PC-3 (cell line): ENCODE measurements around the gene UMODL1. TPM values are rescaled to one million over a fixed set of nuclear protein-coding genes. Genes with fewer than 3 reads are reported as not detected.

Source experiments
- ATAC-seq: fragments of 200-7000 bp; cut with Tn5 transposase; 2 replicates; pipeline ENCODE4 v1.9.1; 2020; ENCODE audit warnings: mild to moderate bottlenecking, moderate library complexity
- BruUV-seq: library from RNA; stranded (reverse); fragments of 400-500 nt; replicated peaks from 2 replicates; lab custom pipeline; 2021; lab: Mats Ljungman, UMichigan
- CTCF ChIA-PET: fragments of 300-600 bp; sonication (Branson Sonifier 250); formaldehyde crosslinking; loops from one replicate; lab custom pipeline; 2022; ENCODE audit warnings: antibody characterized with exemption; lab: Charles Lee
- POLR2A ChIA-PET: fragments of 300-600 bp; sonication (Branson Sonifier 250); formaldehyde crosslinking; loops from one replicate; lab custom pipeline; 2022; ENCODE audit warnings: antibody characterized with exemption; ENCODE audit not compliant: unreplicated experiment; lab: Charles Lee
- DNase-seq: peaks from one replicate; pipeline ENCODE4 v3.0.0-alpha.2; 2015
- H2AFZ ChIP-seq: fragments of 300-600 bp; sonication (generic); 2 replicates; pipeline ENCODE4 v1.6.0; 2016; ENCODE audit warnings: antibody characterized with exemption, low read length
- H3F3A ChIP-seq: fragments of 300-600 bp; sonication (generic); one replicate; pipeline ENCODE4 v1.6.0; 2017; ENCODE audit warnings: antibody characterized with exemption, low read length, control low read depth, mild to moderate bottlenecking; ENCODE audit not compliant: unreplicated experiment
- H3K27ac ChIP-seq: fragments of 300-600 bp; sonication (generic); 2 replicates; pipeline ENCODE4 v1.5.1; 2016; ENCODE audit warnings: mild to moderate bottlenecking, low read length
- H3K27me3 ChIP-seq: fragments of 300-600 bp; sonication (generic); 2 replicates; pipeline ENCODE4 v1.6.1; 2016; ENCODE audit warnings: low read length, mixed read lengths
- H3K36me3 ChIP-seq: fragments of 300-600 bp; sonication (generic); 2 replicates; pipeline ENCODE4 v1.6.1; 2016; ENCODE audit warnings: low read depth, mixed run types, low read length, mixed read lengths
- H3K4me1 ChIP-seq: fragments of 300-600 bp; sonication (generic); 2 replicates; pipeline ENCODE4 v1.5.1; 2016; ENCODE audit warnings: low read length; ENCODE audit not compliant: insufficient read depth
- H3K4me2 ChIP-seq: fragments of 300-600 bp; sonication (generic); 2 replicates; pipeline ENCODE4 v1.6.0; 2016; ENCODE audit warnings: low read length
- H3K4me3 ChIP-seq: fragments of 300-600 bp; sonication (generic); 2 replicates; pipeline ENCODE4 v1.5.1; 2016; ENCODE audit warnings: mild to moderate bottlenecking, low read length, mixed read lengths
- H3K79me2 ChIP-seq: fragments of 300-600 bp; sonication (generic); 2 replicates; pipeline ENCODE4 v1.6.1; 2017; ENCODE audit warnings: low read length, mixed read lengths
- H3K9ac ChIP-seq: fragments of 300-600 bp; sonication (generic); 2 replicates; pipeline ENCODE4 v1.6.0; 2016; ENCODE audit warnings: mild to moderate bottlenecking, low read length
- H3K9me2 ChIP-seq: fragments of 300-600 bp; sonication (generic); replicated peaks from 2 replicates; pipeline ENCODE4 v1.6.1; 2016; ENCODE audit warnings: mixed run types, low read length, mixed read lengths
- H3K9me3 ChIP-seq: fragments of 300-600 bp; sonication (generic); 2 replicates; pipeline ENCODE4 v1.6.1; 2016; ENCODE audit warnings: low read length, mixed read lengths
- H4K20me1 ChIP-seq: fragments of 300-600 bp; sonication (generic); 2 replicates; pipeline ENCODE4 v1.6.1; 2016; ENCODE audit warnings: low read length, mixed read lengths
- EZH2 ChIP-seq: fragments of 300-600 bp; sonication (generic); IDR thresholded peaks from one replicate; pipeline ENCODE4 v1.6.1; 2017; ENCODE audit warnings: antibody characterized with exemption, mild to moderate bottlenecking, low read length; ENCODE audit not compliant: unreplicated experiment
- EZH2phosphoT487 ChIP-seq: fragments of 300-600 bp; sonication (generic); IDR thresholded peaks from 2 replicates; pipeline ENCODE4 v1.6.1; 2018; ENCODE audit warnings: mild to moderate bottlenecking, antibody characterized with exemption, low read length, borderline replicate concordance
- intact Hi-C: fragments of 100-400 bp; cut with micrococcal nuclease; formaldehyde crosslinking; loops from 2 replicates; pipeline ENCODE4 v1.9.0; 2023
- total RNA-seq: library from RNA; depleted of rRNA; stranded (reverse); fragments of >200 nt; gene quantifications from 2 replicates; pipeline ENCODE4 v1.2.3, GENCODE V29; 2014
- TF ChIP-seq, protein P1 (sequence below): fragments of 300-600 bp; sonication (generic); conservative IDR thresholded peaks from 2 replicates; pipeline ENCODE4 v1.5.1; 2017; ENCODE audit warnings: antibody characterized with exemption, low read depth, mild to moderate bottlenecking, low read length

UMODL1 gene
- total RNA-seq, 1 experiment from 2014 or later = not detected

DNA sequence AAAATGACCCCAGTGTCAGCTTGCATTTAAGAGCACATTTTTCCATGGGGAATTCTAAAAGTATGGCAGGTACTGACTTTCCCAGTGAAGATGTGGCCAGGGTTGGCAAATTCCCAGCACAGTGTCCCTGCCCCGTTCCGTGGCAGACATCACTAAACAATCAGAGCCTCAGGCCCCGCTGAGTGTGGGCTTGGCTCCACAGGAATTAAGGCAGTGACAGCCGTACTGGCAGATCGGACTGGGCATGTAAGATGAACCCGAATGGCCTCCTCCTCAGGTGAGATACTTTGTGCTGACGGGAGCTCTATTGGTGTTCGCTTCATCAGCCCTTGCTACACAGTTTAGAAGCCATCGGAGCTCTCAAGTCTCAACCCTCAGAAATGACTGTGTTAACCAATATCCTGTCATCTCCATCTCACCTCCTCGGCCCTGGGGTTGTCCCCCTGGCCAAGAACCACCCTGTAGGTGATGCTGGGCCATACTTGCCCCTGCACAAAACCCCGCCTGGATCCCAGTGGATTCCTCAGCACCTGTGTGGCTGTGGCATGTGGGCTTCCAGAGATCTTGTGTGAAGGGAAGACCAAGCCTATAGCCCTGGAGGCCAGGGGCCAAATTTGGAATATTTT lies 118.9 kb downstream of the UMODL1 start:
- peaks cover 9% of the 10 kb centered on the region for H3K4me1 ChIP-seq
- BruUV-seq = no TSS peak
- no peaks in the 10 kb centered on the region for H4K20me1 ChIP-seq
- POLR2A ChIA-PET = no interaction called here
- ATAC-seq (no peak), DNase-seq (no peak)
- H3K9ac ChIP-seq = no peak overlapping the region
- TF ChIP-seq EZH2phosphoT487 = no peak
- TF ChIP-seq, protein P1, sequence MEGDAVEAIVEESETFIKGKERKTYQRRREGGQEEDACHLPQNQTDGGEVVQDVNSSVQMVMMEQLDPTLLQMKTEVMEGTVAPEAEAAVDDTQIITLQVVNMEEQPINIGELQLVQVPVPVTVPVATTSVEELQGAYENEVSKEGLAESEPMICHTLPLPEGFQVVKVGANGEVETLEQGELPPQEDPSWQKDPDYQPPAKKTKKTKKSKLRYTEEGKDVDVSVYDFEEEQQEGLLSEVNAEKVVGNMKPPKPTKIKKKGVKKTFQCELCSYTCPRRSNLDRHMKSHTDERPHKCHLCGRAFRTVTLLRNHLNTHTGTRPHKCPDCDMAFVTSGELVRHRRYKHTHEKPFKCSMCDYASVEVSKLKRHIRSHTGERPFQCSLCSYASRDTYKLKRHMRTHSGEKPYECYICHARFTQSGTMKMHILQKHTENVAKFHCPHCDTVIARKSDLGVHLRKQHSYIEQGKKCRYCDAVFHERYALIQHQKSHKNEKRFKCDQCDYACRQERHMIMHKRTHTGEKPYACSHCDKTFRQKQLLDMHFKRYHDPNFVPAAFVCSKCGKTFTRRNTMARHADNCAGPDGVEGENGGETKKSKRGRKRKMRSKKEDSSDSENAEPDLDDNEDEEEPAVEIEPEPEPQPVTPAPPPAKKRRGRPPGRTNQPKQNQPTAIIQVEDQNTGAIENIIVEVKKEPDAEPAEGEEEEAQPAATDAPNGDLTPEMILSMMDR = no peak
- TF ChIP-seq EZH2 = no peak
- no peak overlapping the region for H3K4me3 ChIP-seq
- H3K36me3 ChIP-seq = no peaks in the 10 kb centered on the region
- no peaks in the 10 kb centered on the region for H3K27me3 ChIP-seq
- H3K4me2 ChIP-seq = no peak overlapping the region
- H3K79me2 ChIP-seq = no peaks in the 10 kb centered on the region
- no peaks in the 10 kb centered on the region for H3K9me3 ChIP-seq
- no peaks in the 10 kb centered on the region for H3K9me2 ChIP-seq
- no peaks in the 10 kb centered on the region for H3F3A ChIP-seq
- H3K27ac ChIP-seq = no peak overlapping the region
- H2AFZ ChIP-seq = no peak overlapping the region
- intact Hi-C loops = no loop called here
- CTCF ChIA-PET = no interaction called here

DNA sequence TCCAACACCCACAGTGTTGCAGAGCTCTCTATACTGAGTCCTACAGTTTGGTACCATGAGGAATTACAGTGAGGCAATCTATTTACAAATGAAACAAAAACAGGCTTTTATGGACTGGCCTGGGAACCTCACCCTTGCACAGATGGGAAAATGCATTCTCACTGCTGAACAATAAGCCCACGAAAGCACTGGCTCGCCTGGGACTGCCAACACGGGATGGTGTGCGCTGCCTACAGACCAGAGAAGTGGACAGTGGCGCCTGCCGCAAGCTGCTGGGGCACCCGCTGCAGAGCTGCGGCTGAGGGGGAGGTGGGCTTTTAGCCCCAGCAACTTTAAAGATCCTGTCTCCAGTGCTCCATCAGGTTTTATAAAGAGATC lies 119.4 kb downstream of the UMODL1 start:
- no peaks in the 10 kb centered on the region for H3F3A ChIP-seq
- ATAC-seq (no peak), DNase-seq (no peak)
- TF ChIP-seq EZH2 (no peak), EZH2phosphoT487 (no peak)
- TF ChIP-seq, protein P1 = no peak
- CTCF ChIA-PET = no interaction called here
- no peak overlapping the region for H2AFZ ChIP-seq
- no peak overlapping the region for H3K4me3 ChIP-seq
- no peaks in the 10 kb centered on the region for H3K79me2 ChIP-seq
- H3K27ac ChIP-seq = no peak overlapping the region
- no TSS peak for BruUV-seq
- no peaks in the 10 kb centered on the region for H4K20me1 ChIP-seq
- peaks cover 9% of the 10 kb centered on the region for H3K4me1 ChIP-seq
- H3K9me2 ChIP-seq = no peaks in the 10 kb centered on the region
- intact Hi-C loops = no loop called here
- H3K27me3 ChIP-seq = no peaks in the 10 kb centered on the region
- POLR2A ChIA-PET = no interaction called here
- H3K36me3 ChIP-seq = no peaks in the 10 kb centered on the region
- H3K9me3 ChIP-seq = no peaks in the 10 kb centered on the region
- no peak overlapping the region for H3K4me2 ChIP-seq
- H3K9ac ChIP-seq = no peak overlapping the region

DNA sequence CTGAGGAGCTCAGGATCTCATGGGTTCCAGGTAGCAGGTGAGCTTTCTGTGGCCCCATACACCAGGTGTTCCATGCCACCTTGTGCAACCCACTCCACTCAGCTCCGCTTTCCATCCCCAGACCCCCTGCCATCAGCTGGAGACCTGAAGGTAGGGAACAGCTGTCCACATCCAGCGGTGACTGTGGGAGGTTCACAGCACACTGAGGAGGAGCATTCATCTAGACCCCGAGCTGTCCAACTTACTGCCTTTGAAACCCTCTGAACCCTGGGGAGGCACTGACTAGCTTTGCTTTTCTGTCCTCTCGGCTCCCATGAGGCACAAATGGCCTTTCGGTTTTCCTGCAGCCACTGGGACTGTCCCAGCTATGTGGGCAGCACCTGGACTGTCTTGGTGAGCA lies 119.9 kb downstream of the UMODL1 start:
- intact Hi-C loops = no loop called here
- Histone ChIP-seq H3F3A (no peaks in the 10 kb centered on the region), H3K4me3 (no peak overlapping the region), H4K20me1 (no peaks in the 10 kb centered on the region), H3K9me2 (no peaks in the 10 kb centered on the region), H3K4me2 (no peak overlapping the region), H3K36me3 (no peaks in the 10 kb centered on the region), H2AFZ (no peak overlapping the region), H3K4me1 (peaks cover 9% of the 10 kb centered on the region), H3K9ac (no peak overlapping the region), H3K27ac (no peak overlapping the region), H3K79me2 (no peaks in the 10 kb centered on the region), H3K27me3 (no peaks in the 10 kb centered on the region), H3K9me3 (no peaks in the 10 kb centered on the region)
- POLR2A ChIA-PET = no interaction called here
- ATAC-seq (no peak), DNase-seq (no peak)
- TF ChIP-seq EZH2phosphoT487 (no peak), EZH2 (no peak)
- TF ChIP-seq, protein P1 = no peak
- no TSS peak for BruUV-seq
- CTCF ChIA-PET = no interaction called here
